Activated CD8-positive, alpha-beta memory T cell treated with anti-CD3 and anti-CD28 coated beads for 36 hours (primary cell): ENCODE measurements around the gene SULF2. TPM values are rescaled to one million over a fixed set of nuclear protein-coding genes. Genes with fewer than 3 reads are reported as not detected.

ENCODE experiments used
- CTCF ChIA-PET: fragments of 350-600 bp; sonication (Branson Sonifier 250); formaldehyde crosslinking; loops from one replicate; lab custom pipeline; 2021; ENCODE audit warnings: antibody characterized with exemption; lab: Charles Lee
- POLR2A ChIA-PET: fragments of 350-600 bp; sonication (Branson Sonifier 250); formaldehyde crosslinking; loops from one replicate; lab custom pipeline; 2021; ENCODE audit warnings: antibody characterized with exemption; lab: Charles Lee
- total RNA-seq, 2 experiments: library from RNA; stranded (reverse); gene quantifications; one replicate each; pipeline ENCODE4 v1.2.3, GENCODE V29; 2021

SULF2 gene
- total RNA-seq, 2 experiments from 2014 or later: 0.78 to 1.5 TPM

DNA sequence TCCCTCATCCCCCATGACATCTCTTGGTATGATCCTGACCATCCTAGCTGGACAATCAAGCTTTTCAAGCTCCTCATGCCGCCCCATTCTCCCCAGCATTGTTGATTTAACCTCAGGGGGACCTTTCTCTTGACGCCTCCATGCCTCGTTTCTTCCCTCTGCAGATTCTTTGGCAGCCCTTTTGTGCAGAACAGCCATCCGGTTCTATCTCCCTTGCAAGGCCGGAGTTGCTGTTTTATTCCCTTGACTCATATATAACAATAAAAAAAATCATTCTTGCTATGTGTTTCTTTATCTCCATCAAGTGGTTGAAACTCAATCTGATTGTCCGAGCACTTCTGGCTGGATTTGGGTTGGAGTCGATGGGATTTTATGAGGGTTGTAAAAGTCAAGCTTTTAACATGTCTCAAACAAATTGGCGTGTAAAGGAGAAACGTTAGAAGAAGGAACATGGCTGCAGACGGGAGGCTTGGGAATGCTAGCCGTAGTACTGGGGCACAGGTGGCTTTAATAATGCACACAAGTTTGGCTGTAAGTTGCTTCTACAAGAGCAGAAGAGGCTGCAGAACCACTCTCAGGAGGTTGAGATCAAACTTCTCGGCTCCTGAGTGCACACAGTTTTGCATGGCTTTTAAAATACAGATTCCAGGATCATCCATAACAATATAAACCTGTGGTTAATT lies 3.9 kb upstream of the SULF2 start:
- ChIA-PET CTCF (no interaction called here), POLR2A (no interaction called here)

DNA sequence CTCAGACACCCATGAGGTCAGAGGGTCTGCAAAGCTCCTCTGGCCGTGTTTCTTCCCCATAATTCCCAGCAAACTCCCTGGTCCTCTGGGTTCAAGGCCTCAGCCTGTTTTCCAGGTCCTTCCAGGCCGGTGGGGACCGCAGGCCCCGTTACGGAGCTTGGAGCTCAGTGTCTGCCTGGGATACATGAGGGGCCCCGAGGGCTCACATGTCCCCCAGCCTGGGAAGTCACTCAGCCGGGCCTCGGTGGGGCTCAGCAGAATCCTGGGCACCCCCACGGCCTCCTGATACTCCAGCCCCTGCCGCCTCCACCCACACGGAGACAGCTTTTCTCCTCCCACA lies 3.4 kb upstream of the SULF2 start:
- POLR2A ChIA-PET: no interaction called here
- CTCF ChIA-PET: no interaction called here

GRCh38 chr20:47786765-47787107 lies 1.5 kb upstream of the SULF2 start:
- ChIA-PET CTCF (no interaction called here), POLR2A (no interaction called here)

GRCh38 chr20:47785854-47786764 lies 828 bp upstream of the SULF2 start:
- ChIA-PET CTCF (no interaction called here), POLR2A (no interaction called here)

- ChIA-PET CTCF (no interaction called here), POLR2A (no interaction called here)
These were observed 526 bp downstream of the SULF2 start for GRCh38 chr20:47784599-47785310.

DNA sequence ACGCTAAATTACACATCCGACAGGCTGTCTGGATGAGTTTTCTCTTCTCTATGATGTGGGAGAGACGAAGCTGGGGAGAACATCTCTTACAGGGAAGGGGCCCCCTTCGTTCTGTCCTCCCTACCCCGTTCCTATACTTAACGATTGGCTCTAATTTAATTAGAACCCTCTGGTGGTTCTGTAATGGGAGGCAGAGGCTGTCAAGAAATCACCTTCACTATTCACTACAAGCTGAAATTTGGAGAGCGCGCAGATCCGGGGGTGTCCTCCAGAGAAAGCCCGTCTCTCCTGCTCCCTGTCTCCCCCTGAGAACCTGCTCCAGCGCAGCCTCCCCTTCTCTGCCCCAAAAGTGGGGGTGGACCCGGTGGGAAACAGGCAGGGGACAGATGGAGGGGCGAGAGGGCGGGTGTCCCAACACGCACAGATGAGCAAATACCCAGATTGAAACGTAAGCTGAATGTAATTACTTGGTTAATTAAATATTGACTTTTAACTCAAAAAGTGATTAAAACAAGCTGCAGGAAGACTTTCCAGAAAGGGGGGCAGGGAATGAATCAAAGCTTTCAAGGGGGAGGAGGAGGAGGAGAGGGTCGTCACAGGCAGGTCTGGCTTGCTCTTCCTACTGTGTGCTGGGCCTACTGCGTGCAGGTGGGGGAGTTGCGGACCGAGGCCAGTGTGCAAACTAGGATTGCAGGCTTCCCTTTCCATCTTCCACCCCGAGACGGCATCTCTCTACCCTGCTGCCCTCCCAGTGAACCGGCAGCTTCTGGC lies 1.3 kb downstream of the SULF2 start:
- POLR2A ChIA-PET: no interaction called here
- CTCF ChIA-PET: no interaction called here

- POLR2A ChIA-PET: no interaction called here
- CTCF ChIA-PET: no interaction called here
These were observed 2.2 kb downstream of the SULF2 start for GRCh38 chr20:47782920-47783552.

DNA sequence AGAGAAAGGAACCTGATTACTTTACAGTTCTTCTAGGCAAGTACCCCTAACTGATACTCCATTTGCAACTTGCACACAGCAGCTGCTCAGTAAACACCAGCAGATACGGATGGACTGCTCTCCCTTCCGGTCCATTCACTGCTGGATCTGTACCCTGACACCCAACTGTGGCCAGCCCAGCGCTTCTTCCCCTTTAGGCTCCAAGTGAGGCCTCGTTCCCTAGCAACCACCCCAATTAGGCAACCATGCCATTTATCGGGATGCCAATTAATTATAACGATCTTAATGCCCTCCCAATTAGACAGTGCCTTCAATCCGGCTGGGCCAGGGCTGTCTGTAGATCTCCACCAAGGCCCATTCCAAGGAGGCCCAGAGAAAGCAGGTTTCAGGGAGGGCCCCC lies 3.2 kb downstream of the SULF2 start:
- ChIA-PET POLR2A (no interaction called here), CTCF (interaction anchor here (1.0 kb wide), 1 partner anchor 142 kb away, joined by 3 read pairs; no protein-coding TSS in a partner anchor)

DNA sequence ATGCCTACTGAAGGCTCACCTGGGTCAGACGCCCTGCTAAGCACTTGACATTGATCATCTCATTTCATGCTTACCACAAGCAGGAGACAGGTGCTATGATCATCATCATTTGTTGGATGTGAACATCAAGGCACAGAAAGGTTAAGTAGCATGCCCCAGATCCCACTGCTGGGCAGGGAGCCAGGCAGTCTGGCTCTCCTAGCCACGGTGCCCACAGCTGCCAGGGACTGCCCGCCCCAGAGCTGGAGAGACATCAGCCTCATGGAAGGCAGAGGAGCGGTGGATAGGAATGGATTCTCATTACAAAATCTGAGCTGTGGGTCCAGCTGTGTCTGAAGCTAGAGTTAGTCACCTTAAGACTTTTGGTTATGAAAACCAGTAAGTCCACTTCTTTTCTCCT lies 3.6 kb downstream of the SULF2 start:
- ChIA-PET CTCF (interaction anchor here (1.0 kb wide), 1 partner anchor 142 kb away, joined by 3 read pairs; no protein-coding TSS in a partner anchor), POLR2A (no interaction called here)

DNA sequence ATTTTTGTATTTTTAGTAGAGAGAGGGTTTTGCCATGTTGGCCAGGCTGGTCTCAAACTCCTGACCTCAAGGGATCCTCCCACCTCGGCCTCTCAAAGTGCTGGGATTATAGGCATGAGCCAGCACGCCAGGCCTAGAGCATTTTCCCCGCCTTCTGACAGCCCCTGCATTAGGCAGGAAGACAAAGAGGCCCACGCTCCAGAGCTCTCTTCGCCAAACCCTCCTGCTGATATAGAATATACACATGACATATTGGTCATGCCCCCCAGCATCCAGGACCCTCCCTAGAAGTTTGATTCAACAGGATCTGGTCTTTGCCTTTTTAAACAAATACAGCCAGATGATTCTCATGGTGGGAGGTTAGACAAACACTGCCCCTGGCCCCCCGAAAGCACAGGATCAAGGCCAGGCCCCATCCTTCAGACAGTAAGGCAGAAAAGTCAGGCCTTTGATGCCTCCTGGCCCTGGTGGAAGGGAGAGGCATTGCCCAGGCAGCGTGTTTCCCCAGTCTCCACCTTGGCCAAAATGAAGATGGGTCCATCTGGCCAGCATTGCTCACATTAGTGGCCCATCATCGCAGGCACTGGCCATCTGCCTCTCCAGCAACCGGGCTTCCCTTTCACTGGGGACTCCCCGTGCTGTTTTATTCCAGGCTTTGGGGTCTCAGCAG lies 4.4 kb downstream of the SULF2 start:
- CTCF ChIA-PET: no interaction called here
- POLR2A ChIA-PET: no interaction called here

DNA sequence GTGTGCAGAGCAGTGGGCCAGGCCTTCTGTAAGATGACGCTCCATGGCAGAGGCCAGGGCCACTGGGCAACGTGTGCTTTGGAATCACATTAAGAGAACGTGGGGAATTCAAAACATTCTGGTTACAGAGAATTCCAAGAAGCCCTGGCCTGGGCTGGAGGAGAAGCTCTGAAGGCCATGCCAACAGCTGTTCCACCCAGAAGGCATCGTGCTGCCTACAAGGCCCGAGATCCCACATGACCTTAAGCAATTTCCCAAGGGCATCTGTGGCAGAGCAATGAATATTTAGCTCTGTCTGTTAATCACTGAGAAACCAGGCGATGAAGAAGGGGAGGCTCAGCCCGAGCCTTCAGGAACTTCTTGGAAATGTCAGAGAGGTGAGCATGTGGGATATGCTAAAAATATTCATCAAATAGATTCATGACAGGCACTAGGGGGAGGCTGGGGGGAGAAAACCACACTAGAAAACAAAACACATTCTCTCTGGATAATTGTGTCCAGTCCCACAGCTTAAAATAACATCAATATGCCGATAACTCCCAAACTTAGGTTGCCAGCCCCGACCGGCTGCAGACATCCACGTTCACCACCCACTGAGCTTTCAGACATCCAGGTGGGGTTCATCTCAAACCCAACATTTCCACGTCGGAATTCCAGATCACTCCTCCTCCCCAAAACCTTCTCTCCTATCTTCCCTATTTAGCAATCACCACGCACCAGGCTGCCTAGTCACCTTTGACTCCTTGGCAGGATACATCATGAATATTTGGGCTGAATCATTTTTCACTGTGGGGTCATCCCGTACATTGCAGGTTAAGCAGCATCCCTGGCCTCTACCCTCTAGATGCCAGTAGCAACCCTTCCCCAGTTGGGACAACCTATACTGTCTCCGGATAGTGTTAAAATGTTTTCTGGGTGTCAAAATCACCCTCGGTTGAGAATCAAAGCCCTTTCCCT lies 6.6 kb downstream of the SULF2 start:
- POLR2A ChIA-PET: no interaction called here
- CTCF ChIA-PET: no interaction called here

GRCh38 chr20:47777220-47777619 lies 8.1 kb downstream of the SULF2 start:
- ChIA-PET POLR2A (no interaction called here), CTCF (no interaction called here)

DNA sequence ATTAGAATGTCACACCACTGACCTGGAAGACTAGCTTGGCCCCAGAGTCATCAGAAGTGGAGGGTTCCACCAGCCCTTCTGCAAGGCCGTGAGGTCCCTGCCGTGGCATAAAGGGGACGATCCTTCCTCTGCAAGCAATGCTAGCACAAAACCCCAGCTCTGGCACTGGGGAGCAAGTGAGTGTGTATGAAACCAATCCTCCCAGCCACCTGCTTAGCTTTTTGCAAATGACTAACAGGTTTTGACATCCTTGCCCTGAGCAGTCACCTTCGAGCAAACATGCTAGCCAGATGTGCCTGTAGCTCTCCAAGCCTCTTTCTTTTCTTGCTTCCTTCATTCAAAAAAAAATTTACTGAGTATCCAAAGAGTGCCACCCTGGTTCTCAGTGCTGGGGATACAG lies 8.6 kb downstream of the SULF2 start:
- CTCF ChIA-PET: no interaction called here

DNA sequence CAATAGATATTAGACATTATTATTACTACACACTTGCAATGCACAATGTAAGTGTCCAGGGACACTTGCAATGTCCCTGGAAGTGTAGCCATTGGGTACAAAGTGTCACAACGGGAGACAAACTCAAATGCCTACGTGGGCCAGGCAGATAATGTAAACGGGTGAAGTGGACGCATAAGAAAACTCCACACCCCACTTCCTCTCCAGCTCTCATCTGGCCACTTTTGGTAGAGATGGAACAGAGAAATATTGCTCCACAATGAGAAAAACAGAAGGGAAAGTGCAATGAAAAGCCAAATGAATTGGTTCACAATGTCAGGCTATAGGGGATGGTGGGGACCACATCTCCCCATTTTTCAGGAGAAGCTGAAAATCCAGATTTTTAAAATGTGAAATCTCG lies 9.4 kb downstream of the SULF2 start:
- CTCF ChIA-PET: no interaction called here

More for the DNA sequence above, 8.6 kb downstream of the SULF2 start:
- POLR2A ChIA-PET: no interaction called here

GRCh38 chr20:47775039-47775438 lies 10.2 kb downstream of the SULF2 start:
- POLR2A ChIA-PET: no interaction called here
- CTCF ChIA-PET: no interaction called here

More for the DNA sequence above, 9.4 kb downstream of the SULF2 start:
- POLR2A ChIA-PET: no interaction called here

GRCh38 chr20:47774131-47774777 lies 11.0 kb downstream of the SULF2 start:
- CTCF ChIA-PET: no interaction called here
- POLR2A ChIA-PET: no interaction called here

DNA sequence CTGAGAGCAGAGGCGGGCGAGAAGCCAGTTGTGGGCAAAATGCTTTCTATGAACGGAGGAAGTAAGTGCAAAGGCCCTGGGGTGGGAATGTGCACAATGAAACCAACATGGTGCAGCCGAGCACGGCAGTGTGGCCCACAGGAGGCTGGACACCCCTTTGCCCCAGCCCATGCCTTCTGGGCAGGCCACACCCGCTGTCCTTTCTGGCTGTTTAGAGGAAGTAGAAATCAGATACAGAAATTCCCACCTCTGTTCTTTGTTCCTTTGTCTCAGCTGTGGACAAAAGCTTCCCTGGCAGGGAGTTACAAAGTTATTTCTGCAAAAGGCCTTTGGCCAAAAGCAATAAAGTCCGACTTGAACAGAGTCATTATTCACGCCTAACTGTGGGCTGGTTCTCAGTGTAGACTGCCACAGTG lies 11.9 kb downstream of the SULF2 start:
- CTCF ChIA-PET: no interaction called here

More for the DNA sequence above, 11.9 kb downstream of the SULF2 start:
- POLR2A ChIA-PET: no interaction called here
